Gastrocnemius medialis (tissue), 4 donors: ENCODE data around the gene KCNJ15. TPM values are rescaled to one million over a fixed set of nuclear protein-coding genes. Genes with fewer than 3 reads are reported as not detected.

Source experiments
- ATAC-seq, 2 donors: fragments of 150-250 bp; one replicate each; pipeline ENCODE4 v1.9.1; 2016
- DNase-seq, 2 donors: peaks; one replicate each; pipeline ENCODE4 v3.0.0-alpha.2; 2019
- H3K27ac ChIP-seq, 4 donors: fragments of 200-600 bp; sonication (generic); 1 replicate in 1 of 4; 2 replicates in 3 of 4; pipeline ENCODE4 v1.5.1; 2016 to 2018; ENCODE audit warnings: mild to moderate bottlenecking in 2 of 4, moderate library complexity in 1 of 4
- H3K27me3 ChIP-seq, 3 donors: fragments of 200-600 bp; sonication (generic) in 2 of 3; 1 replicate in 1 of 3; 2 replicates in 2 of 3; pipeline versions ENCODE4 v1.5.1 to v1.6.0; 2016 to 2019; ENCODE audit warnings: mild to moderate bottlenecking in 1 of 3, moderate library complexity in 1 of 3
- H3K36me3 ChIP-seq, 2 donors: fragments of 200-600 bp; sonication (generic) in 1 of 2; one replicate each; pipeline ENCODE4 v1.5.1; 2017 to 2018
- H3K4me1 ChIP-seq, 2 donors: fragments of 200-600 bp; sonication (generic) in 1 of 2; one replicate each; pipeline ENCODE4 v1.5.1; 2016 to 2017; ENCODE audit warnings: mild to moderate bottlenecking in 2 of 2
- H3K4me3 ChIP-seq, 4 donors: fragments of 200-600 bp; sonication (generic) in 3 of 4; 1 replicate in 1 of 4; 2 replicates in 3 of 4; pipeline ENCODE4 v1.5.1; 2016 to 2019; ENCODE audit warnings: mild to moderate bottlenecking in 2 of 4
- H3K9me3 ChIP-seq, 3 donors: fragments of 200-600 bp; sonication (generic) in 2 of 3; 1 replicate in 1 of 3; 2 replicates in 2 of 3; pipeline ENCODE4 v1.5.1; 2016 to 2019
- CTCF ChIP-seq, 5 experiments: fragments of 450-650 bp in 3 of 5; fragments of 200-600 bp in 2 of 5; sonication (generic) in 2 of 5; IDR thresholded peaks in 4 of 5; conservative IDR thresholded peaks in 1 of 5; 1 replicate in 4 of 5; 2 replicates in 1 of 5; pipeline ENCODE4 v1.5.1; 2016 to 2019; ENCODE audit warnings: antibody characterized with exemption in 5 of 5, mild to moderate bottlenecking in 3 of 5, moderate library complexity in 3 of 5
- POLR2A ChIP-seq, 2 donors: fragments of 450-650 bp; IDR thresholded peaks; one replicate each; pipeline ENCODE4 v1.6.1; 2017; ENCODE audit warnings: antibody characterized with exemption in 2 of 2, mild to moderate bottlenecking in 2 of 2, moderate library complexity in 2 of 2
- in situ Hi-C, 4 donors: fragments of 200-750 bp; cut with MboI; loops; one replicate each; pipeline versions ENCODE4 v1.15.0 to v1.8.0; 2017; ENCODE audit warnings: low sequenced_read_pairs in 4 of 4
- intact Hi-C: fragments of 100-400 bp; cut with DNase I; formaldehyde crosslinking; loops from one replicate; pipeline ENCODE4 v1.15.1; 2023; ENCODE audit warnings: low total_unique reads
- total RNA-seq, 4 donors: library from RNA; depleted of rRNA; stranded (reverse); fragments of >200 nt; gene quantifications; one replicate each; pipeline versions ENCODE4 v1.1.0 to v1.2.3, GENCODE V29; 2016

Gene KCNJ15
- total RNA-seq, 4 donors from 2014 or later, result 0.24 to 1.5 (median 0.37) TPM

DNA sequence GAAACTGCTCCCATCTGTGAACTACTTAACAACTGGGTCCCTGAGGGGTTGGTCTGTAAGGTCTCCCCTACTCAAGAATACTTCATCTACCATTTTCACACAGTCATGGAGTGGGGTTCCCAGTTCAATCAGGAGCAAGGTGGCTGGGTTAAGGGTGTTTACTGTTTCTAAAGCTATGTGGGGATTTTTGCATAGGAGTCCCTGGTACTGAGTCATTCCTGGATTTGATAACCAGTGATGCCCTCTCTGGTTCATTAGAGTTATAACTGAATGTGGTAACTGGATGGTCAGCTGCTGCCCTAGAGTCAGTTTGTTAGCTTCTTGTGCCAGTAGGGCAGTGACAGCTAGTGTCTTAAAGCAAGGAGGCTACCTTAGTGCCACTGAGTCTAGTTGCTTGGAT lies 29.4 kb upstream of the KCNJ15 start:
- intact Hi-C loops, result no loop called here
- Histone ChIP-seq H3K4me3 (no peak overlapping the region), H3K4me1 (no peaks in the 10 kb centered on the region), H3K27me3 (no peaks in the 10 kb centered on the region), H3K27ac (no peak overlapping the region), H3K9me3 (peaks cover 0 to 6% (median 3%) of the 10 kb centered on the region in 3 donors), H3K36me3 (no peaks in the 10 kb centered on the region)
- no peak for ATAC-seq
- in situ Hi-C loops, result no loop called here
- DNase-seq, result no peak
- TF ChIP-seq CTCF (IDR thresholded peaks at IDR 0.05 in 4 of 5, conservative IDR thresholded peaks at IDR 0.05 in 1 of 5) (no peak), POLR2A (IDR thresholded peaks at IDR 0.05) (no peak)

- Histone ChIP-seq H3K9me3 (peaks cover 0 to 6% (median 3%) of the 10 kb centered on the region in 3 donors), H3K4me3 (no peak overlapping the region), H3K27me3 (no peaks in the 10 kb centered on the region), H3K36me3 (no peaks in the 10 kb centered on the region), H3K27ac (no peak overlapping the region), H3K4me1 (no peaks in the 10 kb centered on the region)
- intact Hi-C loops, result no loop called here
- DNase-seq, result no peak
- in situ Hi-C loops, result no loop called here
- TF ChIP-seq CTCF (IDR thresholded peaks at IDR 0.05 in 4 of 5, conservative IDR thresholded peaks at IDR 0.05 in 1 of 5), result no peak
- no peak for TF ChIP-seq POLR2A (IDR thresholded peaks at IDR 0.05)
- no peak for ATAC-seq
These were observed 28.7 kb upstream of the KCNJ15 start for GRCh38 chr21:38228115-38228514.

DNA sequence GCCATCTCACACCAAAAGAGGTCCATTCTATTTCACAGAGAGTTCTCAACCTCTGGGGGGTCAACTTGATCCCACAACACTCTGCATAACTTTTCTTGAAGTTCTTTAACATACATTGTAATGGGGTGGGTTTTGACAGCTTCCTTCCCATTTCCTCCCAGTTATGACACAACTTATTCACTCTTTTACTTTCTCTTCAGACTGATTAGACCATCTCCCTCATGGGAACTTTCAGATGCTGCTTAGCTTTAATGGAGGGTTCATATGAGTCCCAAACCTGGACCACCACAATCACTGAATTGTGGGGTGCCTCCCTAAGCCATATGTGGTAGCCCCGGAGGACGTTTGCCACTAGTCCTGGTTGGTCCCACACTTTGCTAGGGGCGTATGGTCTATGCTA lies 28.3 kb upstream of the KCNJ15 start:
- DNase-seq, result no peak
- Histone ChIP-seq H3K9me3 (peaks cover 0 to 6% (median 3%) of the 10 kb centered on the region in 3 donors), H3K27me3 (no peaks in the 10 kb centered on the region), H3K27ac (no peak overlapping the region), H3K4me3 (no peak overlapping the region), H3K36me3 (no peaks in the 10 kb centered on the region), H3K4me1 (no peaks in the 10 kb centered on the region)
- in situ Hi-C loops (no loop called here), intact Hi-C loops (no loop called here)
- TF ChIP-seq POLR2A (IDR thresholded peaks at IDR 0.05) (no peak), CTCF (IDR thresholded peaks at IDR 0.05 in 4 of 5, conservative IDR thresholded peaks at IDR 0.05 in 1 of 5) (no peak)
- no peak for ATAC-seq

DNA sequence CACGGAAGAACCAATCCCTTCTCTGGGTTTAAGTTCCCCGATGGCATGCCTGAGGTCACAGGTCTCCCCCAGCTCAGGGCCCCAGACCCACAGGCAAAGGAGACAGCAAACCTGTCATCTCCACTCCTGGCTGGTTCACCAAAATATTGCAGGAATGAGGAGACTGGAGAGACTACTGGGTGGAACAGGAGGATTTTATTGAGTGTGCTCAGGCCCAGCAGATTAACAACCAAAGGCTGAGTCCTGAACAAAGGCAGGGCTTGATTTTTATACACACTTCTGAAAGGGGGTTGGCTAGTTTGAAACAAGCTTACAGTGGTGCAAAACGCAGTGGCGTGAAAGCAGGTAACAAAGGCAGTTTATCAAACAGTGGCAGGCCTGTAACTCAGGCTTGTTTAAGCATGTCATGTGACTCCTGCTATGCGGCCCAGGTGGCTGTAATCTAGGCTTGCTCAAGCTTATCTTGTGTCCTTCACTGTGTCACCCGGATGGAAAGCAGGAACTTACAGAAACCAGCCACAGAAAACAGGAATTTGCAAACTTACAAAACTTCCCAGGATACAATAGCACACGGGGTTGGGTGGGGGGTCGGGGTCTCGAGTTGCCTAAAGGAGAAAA lies 27.4 kb upstream of the KCNJ15 start:
- Histone ChIP-seq H3K9me3 (peaks cover 0 to 6% (median 3%) of the 10 kb centered on the region in 3 donors), H3K36me3 (no peaks in the 10 kb centered on the region), H3K27me3 (no peaks in the 10 kb centered on the region), H3K4me1 (no peaks in the 10 kb centered on the region), H3K4me3 (no peak overlapping the region), H3K27ac (no peak overlapping the region)
- DNase-seq, result no peak
- intact Hi-C loops, result no loop called here
- no peak for TF ChIP-seq POLR2A (IDR thresholded peaks at IDR 0.05)
- no peak for TF ChIP-seq CTCF (IDR thresholded peaks at IDR 0.05 in 4 of 5, conservative IDR thresholded peaks at IDR 0.05 in 1 of 5)
- in situ Hi-C loops, result no loop called here
- no peak for ATAC-seq
